Spinal cord (tissue), 10 donors: ENCODE results near the gene LRRC1. TPM values are rescaled to one million over a fixed set of nuclear protein-coding genes. Genes with fewer than 3 reads are reported as not detected.

Source experiments
- DNase-seq, 6 donors: peaks; one replicate each; pipeline versions ENCODE4 v3.0.0 to v3.0.0-alpha.2; 2013 to 2015; ENCODE audit warnings: low spot score in 6 of 6, low read depth in 4 of 6
- H3K27ac ChIP-seq: one replicate; pipeline ENCODE4 v1.5.1; 2013; ENCODE audit warnings: low read depth, low read length, control low read depth
- H3K27me3 ChIP-seq: one replicate; pipeline ENCODE4 v1.6.1; 2013; ENCODE audit warnings: low read length; ENCODE audit not compliant: control insufficient read depth, insufficient read depth
- H3K36me3 ChIP-seq: one replicate; pipeline ENCODE4 v1.6.1; 2013; ENCODE audit warnings: low read length; ENCODE audit not compliant: control insufficient read depth, insufficient read depth
- H3K4me1 ChIP-seq: one replicate; pipeline ENCODE4 v1.6.1; 2013; ENCODE audit warnings: low read length; ENCODE audit not compliant: control insufficient read depth, insufficient read depth
- H3K4me3 ChIP-seq: one replicate; pipeline ENCODE4 v1.5.1; 2013; ENCODE audit warnings: low read depth, low read length, control low read depth
- H3K9me3 ChIP-seq: one replicate; pipeline ENCODE4 v1.6.1; 2013; ENCODE audit warnings: low read length; ENCODE audit not compliant: control insufficient read depth, insufficient read depth
- WGBS: methylation state at CpG from one replicate; pipeline ENCODE4 v1.1.5; 2013; ENCODE audit warnings: missing lambda C conversion rate; ENCODE audit not compliant: insufficient coverage; 5-methylcytosine and 5-hydroxymethylcytosine counted together
- polyA plus RNA-seq, 2 donors: library from polyadenylated mRNA; unstranded; fragments of 120-200 nt; gene quantifications; one replicate each; pipeline ENCODE4 v1.2.1, GENCODE V29; 2013; ENCODE audit not compliant: insufficient read length in 2 of 2
- total RNA-seq, 2 donors: library from RNA; depleted of rRNA in 1 of 2; stranded (reverse); fragments of 120-200 nt in 1 of 2; fragments of >200 nt in 1 of 2; gene quantifications; one replicate each; pipeline versions ENCODE4 v1.2.3 to v1.2.4, GENCODE V29; 2013 to 2014
- donor health status: healthy.

LRRC1 gene
- total and polyA plus RNA-seq, 4 donors, result 14.5 to 15.8 (median 15.5) TPM

DNA sequence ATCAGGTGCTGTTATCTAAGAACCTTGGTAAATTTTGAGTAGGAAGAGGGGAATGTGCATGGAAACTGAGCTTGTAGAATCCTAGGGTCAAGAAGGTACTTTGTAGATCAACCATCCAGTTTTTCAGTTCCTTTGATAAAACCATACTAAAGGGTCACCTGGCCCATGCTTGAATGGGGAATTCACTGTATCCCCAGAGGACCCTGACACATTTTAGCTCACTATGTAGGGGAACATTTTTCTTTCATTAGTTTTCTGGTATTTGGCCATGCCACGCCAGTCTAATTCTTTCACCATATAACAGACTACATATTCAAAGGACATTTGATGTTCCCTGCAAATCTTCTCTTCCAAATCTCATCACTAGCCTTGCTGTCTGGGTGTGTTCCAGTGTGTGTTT, 29.9 kb downstream of the LRRC1 start:
- no peaks in the 10 kb centered on the region for H3K4me1 ChIP-seq
- no peaks in the 10 kb centered on the region for H3K9me3 ChIP-seq
- no peak for DNase-seq
- H3K36me3 ChIP-seq, result no peaks in the 10 kb centered on the region
- H3K4me3 ChIP-seq, result no peak overlapping the region
- H3K27me3 ChIP-seq, result no peaks in the 10 kb centered on the region
- WGBS, result no CpG with 5 or more reads among the region's 1 CpG
- H3K27ac ChIP-seq, result no peak overlapping the region

GRCh38 chr6:53825532-53826321, 30.9 kb downstream of the LRRC1 start:
- Histone ChIP-seq H3K9me3 (no peaks in the 10 kb centered on the region), H3K27ac (no peak overlapping the region), H3K4me1 (no peaks in the 10 kb centered on the region), H3K4me3 (no peak overlapping the region), H3K27me3 (no peaks in the 10 kb centered on the region), H3K36me3 (no peaks in the 10 kb centered on the region)
- WGBS, result 90% methylated on average over 4 of the region's 7 CpGs
- DNase-seq, result no peak

DNA sequence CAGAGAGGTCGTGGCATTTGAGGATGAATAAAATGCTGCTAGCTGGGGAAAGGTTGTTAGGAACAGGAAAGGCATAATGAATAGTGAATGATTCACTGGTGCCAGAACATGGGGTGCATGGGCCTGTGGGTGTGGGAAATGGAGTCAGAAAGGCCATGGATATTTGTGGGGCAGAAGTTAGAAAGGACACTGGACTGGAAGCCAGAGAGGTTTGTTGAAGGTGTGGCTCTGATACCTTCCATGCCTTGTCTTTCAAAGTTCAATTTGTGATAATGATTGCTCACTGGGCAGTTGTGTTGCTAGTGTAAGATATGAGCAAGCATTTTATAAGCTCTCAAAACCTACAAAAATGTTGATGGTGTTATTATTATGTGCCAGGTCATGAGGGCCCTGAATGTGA, 32.7 kb downstream of the LRRC1 start:
- Histone ChIP-seq H3K36me3 (no peaks in the 10 kb centered on the region), H3K27me3 (no peaks in the 10 kb centered on the region), H3K4me3 (no peak overlapping the region), H3K9me3 (no peaks in the 10 kb centered on the region), H3K4me1 (no peaks in the 10 kb centered on the region), H3K27ac (no peak overlapping the region)
- DNase-seq, result no peak
- WGBS, result 81% methylated on average over 1 of the region's 1 CpG

GRCh38 chr6:53828215-53828614, 33.4 kb downstream of the LRRC1 start:
- Histone ChIP-seq H3K27me3 (no peaks in the 10 kb centered on the region), H3K9me3 (no peaks in the 10 kb centered on the region), H3K4me3 (no peak overlapping the region), H3K36me3 (no peaks in the 10 kb centered on the region), H3K27ac (no peak overlapping the region), H3K4me1 (no peaks in the 10 kb centered on the region)
- 61% methylated on average over 2 of the region's 2 CpGs for WGBS
- no peak for DNase-seq

DNA sequence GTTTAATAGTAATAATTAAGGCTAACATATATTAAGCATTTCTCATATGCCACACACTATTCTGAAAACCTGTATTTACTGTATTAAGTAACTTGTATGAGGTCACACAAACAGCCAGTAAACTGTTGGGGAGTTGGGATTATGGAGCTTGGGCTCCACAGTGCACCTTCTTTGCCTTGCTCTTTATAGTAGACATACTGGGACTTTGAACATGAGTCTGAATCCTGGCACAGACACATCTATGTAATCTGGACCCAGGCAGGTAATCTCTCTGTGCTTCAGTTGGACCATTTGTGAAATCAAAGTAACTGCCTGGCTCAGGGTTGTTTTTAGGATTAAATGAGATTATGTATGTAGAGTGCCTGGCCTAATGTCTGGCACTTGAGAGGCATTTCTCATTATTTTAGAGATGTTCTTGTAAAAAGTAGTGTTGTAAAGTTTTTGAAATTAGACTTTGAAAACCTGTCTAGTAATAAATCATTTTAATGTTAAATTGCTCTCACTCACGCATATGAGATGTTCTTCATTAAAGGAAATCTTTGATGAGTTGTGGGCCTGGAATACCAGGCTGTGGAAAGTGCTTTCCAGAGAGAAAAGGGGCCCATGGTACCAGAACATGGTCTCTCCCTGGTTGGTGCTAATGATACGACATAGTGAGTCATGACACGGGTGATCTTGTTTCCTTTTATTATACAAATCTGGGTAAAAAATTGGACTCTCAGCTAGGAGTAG, 34.3 kb downstream of the LRRC1 start:
- no CpG with 5 or more reads among the region's 3 CpGs for WGBS
- Histone ChIP-seq H3K36me3 (no peaks in the 10 kb centered on the region), H3K4me3 (no peak overlapping the region), H3K4me1 (no peaks in the 10 kb centered on the region), H3K27me3 (no peaks in the 10 kb centered on the region), H3K9me3 (no peaks in the 10 kb centered on the region), H3K27ac (no peak overlapping the region)
- DNase-seq, result no peak

DNA sequence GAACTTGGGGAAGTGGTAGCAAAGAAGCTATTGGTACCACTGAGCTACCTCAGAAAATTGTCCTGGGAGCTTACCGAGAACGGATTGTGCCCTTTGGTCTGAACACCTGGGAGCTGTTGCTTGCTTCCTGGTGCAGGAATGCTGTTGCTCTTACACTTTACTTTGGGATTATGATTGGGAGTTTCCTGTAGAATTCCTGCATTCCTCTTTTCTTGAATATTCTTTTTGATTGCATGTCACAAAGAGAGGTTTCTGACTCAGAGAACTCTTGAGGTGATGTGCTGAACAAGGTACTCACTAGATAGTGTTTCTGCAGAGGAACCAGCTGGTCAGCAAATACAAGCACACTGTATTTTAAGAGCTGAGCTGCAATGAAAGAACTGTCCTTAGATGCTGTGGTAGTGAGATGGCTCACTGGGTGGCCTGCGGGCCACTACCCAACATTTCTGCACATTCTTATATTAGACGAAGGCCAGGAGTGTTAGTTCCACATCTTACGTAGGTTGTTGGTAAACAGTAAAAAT, 35.0 kb downstream of the LRRC1 start:
- Histone ChIP-seq H3K4me1 (no peaks in the 10 kb centered on the region), H3K27ac (no peak overlapping the region)
- 95% methylated on average over 2 of the region's 5 CpGs for WGBS

DNA sequence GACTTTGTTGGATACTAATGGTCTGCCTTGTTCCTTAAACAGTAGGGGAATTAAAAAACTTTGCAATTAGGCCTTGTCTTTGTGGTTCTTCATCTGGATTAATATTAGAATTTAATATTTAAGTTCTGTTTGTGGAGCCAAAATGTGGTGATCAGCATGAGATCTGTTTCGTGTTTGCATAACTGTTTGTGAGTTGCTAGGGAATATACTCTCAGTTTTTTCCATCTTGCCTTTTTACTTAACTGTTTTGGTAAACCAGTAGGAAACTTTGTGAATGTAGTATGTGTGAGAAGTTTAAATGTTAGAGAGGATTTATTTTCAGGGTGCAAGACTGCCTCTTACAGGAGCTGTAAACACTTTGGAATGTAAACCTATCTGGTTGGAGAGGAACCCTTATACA, 35.6 kb downstream of the LRRC1 start:
- no peak for DNase-seq
- no peaks in the 10 kb centered on the region for H3K27me3 ChIP-seq
- no peak overlapping the region for H3K4me3 ChIP-seq
- no peak overlapping the region for H3K27ac ChIP-seq
- H3K4me1 ChIP-seq, result no peaks in the 10 kb centered on the region
- no peaks in the 10 kb centered on the region for H3K36me3 ChIP-seq
- no peaks in the 10 kb centered on the region for H3K9me3 ChIP-seq
- no CpG with 5 or more reads among the region's 1 CpG for WGBS

More for the DNA sequence above, 35.0 kb downstream of the LRRC1 start:
- no peaks in the 10 kb centered on the region for H3K9me3 ChIP-seq
- no peak overlapping the region for H3K4me3 ChIP-seq
- no peaks in the 10 kb centered on the region for H3K36me3 ChIP-seq
- DNase-seq, result no peak
- H3K27me3 ChIP-seq, result no peaks in the 10 kb centered on the region

GRCh38 chr6:53831081-53831869, 36.5 kb downstream of the LRRC1 start:
- no peak for DNase-seq
- Histone ChIP-seq H3K4me3 (no peak overlapping the region), H3K36me3 (no peaks in the 10 kb centered on the region), H3K9me3 (no peaks in the 10 kb centered on the region), H3K4me1 (no peaks in the 10 kb centered on the region), H3K27ac (no peak overlapping the region), H3K27me3 (no peaks in the 10 kb centered on the region)
- WGBS, result no CpG with 5 or more reads among the region's 5 CpGs

DNA sequence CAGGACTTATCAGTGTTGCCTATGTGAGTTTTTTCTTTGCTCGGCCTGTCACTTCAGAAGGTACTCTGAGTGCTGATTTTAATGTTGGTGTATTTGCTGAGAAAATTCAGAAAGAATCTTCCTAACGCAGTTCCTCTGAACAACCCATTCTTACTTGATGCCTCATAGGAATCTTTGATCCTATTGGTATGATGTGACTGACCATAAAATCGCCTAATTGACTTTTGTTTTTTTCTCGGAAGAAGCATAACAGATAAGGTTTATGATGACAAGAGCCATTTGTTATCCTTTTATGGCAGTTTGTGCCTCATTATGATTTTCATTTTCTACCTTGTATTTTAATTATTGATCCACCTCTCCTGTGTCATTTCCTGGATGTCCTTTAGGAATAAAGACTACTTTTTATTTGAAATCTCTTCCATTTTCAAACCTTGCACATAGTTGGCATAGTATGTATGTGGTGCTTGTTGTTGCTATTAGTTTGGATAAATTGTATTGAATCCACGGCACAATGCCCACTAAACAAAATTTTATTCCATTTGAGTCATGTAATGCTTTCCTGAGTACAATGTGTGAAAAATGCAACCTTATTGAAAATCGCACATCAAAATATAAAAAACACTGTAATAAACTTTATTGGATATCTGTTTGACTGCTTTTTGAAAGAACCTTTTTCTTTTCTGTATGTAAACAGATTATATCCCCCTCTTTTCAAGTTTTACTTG, 37.3 kb downstream of the LRRC1 start:
- no peaks in the 10 kb centered on the region for H3K36me3 ChIP-seq

More for the DNA sequence above, 37.3 kb downstream of the LRRC1 start:
- Histone ChIP-seq H3K27me3 (no peaks in the 10 kb centered on the region), H3K9me3 (no peaks in the 10 kb centered on the region), H3K27ac (no peak overlapping the region), H3K4me3 (no peak overlapping the region), H3K4me1 (no peaks in the 10 kb centered on the region)
- WGBS, result no CpG with 5 or more reads among the region's 6 CpGs
- no peak for DNase-seq
